Stimulated activated CD4-positive, alpha-beta T cell treated with anti-CD3 and anti-CD28 coated beads, TNF-alpha, amount 100 ng/mL, for 48 hours (primary cell): Measurements from ENCODE around the gene TBCC.
A peak's percentile ranks its signal among the peaks of the same experiment; 100 is the strongest.
"Not testable (repeated sequence)": the region's sequence is repeated elsewhere in the genome, so short reads cannot be mapped to it uniquely, and the experiment has no call there.

Experiments
- DNase-seq, 3 donors: peaks; one replicate each; pipeline ENCODE4 v3.0.0-alpha.2; 2020; ENCODE audit warnings: low read depth in 3 of 3

TBCC gene, protein sequence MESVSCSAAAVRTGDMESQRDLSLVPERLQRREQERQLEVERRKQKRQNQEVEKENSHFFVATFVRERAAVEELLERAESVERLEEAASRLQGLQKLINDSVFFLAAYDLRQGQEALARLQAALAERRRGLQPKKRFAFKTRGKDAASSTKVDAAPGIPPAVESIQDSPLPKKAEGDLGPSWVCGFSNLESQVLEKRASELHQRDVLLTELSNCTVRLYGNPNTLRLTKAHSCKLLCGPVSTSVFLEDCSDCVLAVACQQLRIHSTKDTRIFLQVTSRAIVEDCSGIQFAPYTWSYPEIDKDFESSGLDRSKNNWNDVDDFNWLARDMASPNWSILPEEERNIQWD

DNA sequence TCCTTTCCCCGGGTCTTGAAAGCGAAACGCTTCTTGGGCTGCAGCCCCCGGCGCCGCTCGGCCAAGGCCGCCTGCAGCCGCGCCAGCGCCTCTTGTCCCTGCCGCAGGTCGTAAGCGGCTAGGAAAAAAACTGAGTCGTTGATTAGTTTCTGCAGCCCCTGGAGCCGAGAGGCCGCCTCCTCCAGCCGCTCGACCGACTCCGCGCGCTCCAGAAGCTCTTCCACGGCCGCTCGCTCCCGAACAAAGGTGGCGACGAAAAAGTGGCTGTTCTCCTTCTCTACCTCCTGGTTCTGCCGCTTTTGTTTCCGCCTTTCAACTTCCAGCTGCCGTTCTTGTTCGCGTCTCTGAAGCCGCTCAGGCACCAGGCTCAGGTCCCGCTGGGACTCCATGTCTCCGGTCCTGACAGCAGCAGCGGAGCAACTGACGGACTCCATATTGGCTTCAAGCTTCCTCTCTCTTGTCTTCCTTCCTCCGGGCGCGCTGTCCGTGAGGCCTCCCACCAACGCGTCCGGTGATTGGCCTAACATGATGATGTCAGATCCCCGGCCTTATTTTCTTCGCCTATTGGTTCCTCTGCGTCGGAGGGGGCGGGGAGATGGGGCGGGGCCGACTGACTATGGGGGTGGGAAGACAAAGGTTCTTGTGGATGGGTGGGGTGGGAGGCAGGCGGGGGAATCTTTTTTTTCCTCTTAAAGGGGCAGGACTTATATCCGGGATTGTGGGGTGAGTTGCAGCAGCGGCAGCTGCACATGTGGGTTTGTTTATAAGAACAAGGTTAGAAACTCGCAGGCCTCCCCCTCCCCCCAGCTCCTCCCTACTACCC is at the start of gene TBCC:
Gene TBCC (minus strand): TSS at position 464 of the 823 bp plus-strand sequence. CDS start 30 bp downstream, at position 434.
- peak; percentile 83 to 92 (median 92) for DNase-seq

DNA sequence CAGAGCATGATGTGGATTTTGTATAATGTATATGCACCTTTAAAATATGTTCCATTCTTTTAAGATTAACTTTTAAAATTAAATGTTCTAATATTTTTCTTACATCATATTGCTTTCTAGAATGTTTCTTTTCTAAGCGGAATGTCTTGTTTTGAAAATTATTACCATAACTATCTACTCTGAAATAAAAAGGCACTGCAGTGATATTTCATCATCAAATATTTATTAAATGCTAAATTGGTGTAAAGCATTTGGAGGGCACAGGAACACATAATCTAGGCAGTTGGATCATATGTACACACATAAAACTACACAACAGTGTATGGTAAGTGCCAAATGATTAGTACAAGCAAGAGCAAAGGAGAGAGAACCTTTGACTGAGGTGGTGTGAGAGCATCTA is 49.7 kb upstream of the TBCC start:
- no peak for DNase-seq

DNA sequence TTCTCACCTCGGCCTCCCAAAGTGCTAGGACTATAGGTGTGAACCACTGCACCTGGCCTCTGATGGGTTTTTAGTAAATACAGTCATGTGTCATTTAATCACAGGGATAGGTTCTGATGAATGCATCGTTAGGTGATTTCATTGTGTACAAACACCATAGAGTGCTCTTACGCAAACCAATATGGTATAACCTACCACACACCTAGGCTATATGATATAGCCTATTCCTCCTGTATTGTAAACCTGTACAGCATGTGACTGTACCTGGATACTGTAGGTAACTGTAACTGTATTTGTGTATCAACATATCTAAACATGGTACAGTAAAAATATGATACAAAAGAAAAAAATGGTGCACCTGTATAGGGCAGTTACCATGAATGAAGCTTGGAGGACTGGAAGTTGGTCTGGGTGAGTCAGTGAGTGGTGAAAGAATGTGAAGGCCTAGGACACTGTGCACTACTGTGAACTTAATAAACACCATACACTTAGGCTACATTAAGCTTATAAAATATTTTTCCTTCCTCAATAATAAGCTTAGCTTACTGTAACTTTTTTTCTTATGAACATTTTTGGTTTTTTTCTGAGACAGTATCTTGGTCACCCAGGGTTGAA is 45.9 kb upstream of the TBCC start:
- no peak for DNase-seq

DNA sequence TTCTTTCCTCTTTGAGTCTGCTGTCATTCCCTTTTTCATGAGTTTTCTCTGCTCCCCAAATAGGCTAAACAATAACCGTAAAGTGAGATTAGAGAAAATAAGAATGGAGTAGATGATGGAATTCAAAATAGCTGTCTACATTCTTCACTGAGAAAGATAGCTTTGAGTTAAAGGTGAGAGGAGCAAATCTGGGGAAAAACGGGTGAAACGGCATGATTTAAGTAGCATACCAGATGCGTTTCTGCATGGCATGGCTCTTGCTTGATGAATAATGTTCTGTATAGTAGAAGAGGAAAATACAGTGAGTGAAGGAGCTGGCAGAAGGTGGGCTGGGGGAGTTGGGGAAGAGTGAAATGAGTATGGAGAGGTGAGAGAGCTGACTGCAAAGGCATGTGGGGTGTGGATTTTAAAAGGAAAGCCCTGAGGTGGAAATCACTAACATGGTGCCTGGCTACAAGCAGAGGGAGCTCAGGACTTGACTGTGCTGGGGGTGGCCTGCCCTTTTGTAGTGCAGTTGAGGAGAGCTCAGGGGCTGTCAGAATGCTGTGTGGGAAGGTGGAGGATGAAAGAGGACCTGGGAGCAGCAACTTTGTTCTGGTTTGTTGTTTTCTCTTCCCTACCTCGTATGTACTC is 44.8 kb upstream of the TBCC start:
- no peak for DNase-seq

DNA sequence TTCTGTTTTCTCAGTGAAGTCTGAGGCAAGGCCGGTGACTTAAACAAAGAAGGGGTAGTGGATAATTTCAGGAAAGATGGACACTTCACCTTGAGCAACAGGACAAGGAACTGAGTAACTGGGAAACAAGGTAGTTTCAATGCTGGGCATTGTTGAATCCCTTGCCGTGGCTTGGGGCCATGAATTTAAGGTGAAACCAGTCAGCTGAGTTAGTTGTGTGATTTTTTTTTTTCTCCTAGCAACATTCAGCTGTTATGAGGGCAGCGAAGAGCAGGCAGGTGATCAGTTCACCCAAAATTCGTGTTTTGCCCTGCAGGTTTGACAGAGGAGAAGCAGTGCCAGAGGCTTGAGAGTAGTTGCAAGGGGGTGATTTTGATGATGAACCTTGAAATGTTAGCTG is 42.8 kb upstream of the TBCC start:
- no peak for DNase-seq

DNA sequence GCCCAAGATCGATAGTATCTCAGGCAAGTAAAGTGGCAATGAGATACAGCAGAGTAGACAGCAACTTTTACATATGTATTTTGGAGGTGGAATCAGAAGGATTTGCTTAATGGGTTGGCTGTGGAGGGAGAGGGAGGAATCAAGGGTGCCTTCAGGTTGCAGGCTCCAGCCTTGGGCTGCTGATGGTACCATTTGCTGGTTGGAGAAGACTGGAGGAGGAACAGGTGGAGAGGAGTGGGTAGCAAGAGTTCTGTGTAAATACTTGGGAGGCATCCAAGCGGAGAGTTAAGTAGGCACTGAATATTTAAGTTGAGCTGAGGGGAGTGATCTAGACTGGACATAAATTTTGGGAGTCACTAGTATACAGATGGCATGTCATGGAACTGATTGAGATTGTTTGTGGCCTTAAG is 41.2 kb upstream of the TBCC start:
- no peak for DNase-seq

DNA sequence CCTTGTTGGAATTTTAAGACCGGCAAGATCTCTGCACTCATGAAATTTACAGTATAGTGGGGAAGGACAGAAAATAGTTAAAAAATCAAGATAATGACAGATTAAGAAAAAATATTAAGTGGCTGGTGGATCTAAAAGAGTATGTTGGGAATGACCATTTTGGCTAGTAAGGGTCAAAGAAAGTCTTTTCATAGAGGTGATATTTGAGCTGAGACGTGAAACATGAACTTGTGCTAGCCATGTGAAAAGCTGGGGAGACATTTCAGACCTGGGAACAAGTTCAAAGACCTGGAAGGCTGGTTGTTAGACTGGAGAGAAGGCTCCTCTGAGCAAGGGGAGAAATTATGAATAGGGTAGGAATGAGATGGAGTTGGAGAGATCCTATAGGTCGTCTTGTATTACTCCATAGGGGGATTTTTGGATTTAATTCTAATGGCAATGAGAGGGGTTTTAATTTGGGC is 40.7 kb upstream of the TBCC start:
- no peak for DNase-seq

DNA sequence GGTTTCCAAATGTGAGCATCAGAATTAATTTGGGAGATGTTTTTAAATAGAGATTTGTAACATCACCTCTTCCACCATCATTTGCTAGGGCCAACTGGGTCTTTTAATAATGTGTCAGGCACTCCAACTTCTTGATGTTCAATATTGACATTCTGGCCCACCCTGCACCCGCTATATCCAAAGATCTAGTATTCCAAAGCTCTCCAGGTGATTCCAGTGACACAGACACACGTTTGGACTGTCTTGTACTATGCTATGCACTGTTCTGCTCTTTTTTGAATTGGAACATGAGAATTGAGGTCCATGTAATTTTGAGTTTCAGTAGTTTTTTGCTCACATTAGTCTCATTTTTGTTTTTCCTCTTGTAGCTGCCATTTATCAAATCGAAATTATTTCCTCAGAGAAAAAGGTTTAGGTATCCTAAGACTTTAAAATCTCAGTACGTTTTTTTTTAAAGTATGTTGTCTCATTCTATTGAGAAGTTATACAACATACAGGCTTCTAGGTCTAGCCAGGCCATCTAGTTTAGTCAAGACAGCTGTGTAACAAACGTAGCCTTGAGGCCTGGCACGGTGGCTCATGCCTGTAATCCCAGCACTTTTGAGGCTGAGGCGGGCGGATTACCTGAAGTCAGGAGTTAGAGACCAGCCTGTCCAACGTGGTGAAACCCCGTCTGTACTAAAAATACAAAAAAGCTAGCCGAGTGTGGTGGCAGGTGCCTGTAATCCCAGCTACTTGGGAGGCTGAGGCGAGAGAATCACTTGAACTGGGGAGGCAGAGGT is 39.0 kb upstream of the TBCC start:
- DNase-seq: no peak

DNA sequence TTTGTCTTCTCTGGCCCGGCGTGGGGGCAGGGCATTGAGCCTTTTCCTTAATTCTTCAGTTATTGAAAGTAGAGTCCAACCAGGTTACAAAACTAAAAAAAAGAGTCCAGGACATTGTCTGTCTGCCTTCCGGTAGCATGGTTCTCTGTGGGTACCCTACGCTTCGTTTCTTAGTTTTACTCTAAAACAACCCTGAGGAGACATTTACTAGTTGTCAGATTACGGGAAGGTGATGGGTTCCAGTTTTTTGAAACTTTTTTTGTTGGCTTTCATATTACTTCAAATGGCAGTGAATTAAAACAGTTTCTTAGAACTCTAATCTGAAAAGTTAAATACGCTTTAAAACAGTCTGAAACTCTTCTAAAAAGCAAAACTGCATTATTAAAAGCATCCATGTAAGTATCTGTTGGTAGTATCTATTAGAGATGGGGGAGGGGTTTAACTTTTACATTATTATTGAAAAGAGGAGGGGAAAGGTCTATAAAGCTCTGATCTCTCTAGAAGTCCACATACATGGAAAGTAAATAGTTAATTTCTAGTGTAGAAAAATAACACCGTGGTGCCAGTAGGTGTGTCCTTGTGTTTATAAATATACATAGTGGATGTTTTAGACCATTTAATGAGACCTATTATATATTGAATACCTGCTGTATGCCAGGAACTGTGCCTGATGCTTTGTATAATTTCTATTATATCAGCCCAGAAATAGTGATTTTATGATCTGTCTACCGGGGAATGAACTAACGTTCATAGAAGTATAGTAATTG is 38.2 kb upstream of the TBCC start:
- no peak for DNase-seq

DNA sequence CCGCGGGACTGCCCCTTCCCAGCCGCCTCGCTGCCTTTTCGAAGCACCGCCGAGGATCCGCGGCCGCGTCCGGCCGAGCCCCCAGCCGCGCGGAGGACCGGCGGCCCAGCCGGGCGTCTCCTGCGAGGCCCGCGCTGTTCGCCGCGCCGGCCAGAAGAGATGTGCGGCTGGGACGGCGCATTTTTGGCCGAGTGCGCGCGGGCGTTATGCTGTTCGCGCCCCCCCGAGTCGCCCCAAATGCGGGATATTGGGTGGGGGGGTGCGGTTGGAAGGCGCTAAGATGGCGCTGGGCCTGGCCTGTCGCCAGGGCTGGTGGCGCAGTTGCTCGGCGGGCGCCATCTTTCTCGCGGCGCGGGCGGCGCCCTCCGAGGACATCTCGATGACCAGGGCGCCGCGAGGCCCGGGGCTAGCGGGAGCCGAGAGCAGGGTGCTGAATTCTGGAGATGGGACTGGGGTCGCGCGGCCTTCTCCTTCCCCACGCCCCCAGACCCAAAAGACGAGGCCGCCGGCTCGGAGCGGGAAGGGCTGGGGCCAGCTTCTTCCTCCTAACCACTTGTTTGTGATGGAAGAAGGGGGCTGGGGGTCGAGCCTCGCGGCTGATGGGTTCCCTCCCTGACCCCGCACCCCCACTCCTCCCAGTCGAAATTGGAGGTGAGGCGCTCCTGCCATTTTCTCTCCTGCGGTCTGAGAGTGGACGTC is 37.4 kb upstream of the TBCC start:
- peak; percentile 55 to 59 (median 58) for DNase-seq

DNA sequence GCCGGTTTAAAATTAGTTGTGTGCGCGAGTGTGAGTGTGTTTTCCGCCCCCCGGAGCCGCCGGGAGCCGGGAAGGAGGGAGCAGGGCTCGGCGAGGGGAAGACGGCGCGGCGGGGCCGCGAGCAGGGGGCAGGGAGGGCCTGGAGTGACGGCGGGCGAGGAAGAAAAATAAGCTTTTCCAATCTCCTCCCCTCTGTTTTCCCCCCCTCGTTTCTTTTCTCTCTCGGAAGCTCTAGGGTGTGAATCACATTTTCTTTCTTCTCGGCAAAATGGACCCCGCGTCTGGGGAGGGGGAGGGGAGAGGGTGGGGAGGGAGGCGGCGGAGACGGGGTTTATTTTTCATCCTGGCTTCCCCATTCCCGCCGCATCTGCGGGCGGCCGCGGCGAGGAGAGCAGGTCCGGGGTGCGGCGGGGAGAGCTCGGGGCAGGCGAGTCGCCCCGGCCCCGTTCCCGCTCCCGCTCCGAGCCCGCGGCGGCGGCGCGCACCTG is 36.8 kb upstream of the TBCC start:
- DNase-seq: peak; percentile 45 to 59 (median 58)

DNA sequence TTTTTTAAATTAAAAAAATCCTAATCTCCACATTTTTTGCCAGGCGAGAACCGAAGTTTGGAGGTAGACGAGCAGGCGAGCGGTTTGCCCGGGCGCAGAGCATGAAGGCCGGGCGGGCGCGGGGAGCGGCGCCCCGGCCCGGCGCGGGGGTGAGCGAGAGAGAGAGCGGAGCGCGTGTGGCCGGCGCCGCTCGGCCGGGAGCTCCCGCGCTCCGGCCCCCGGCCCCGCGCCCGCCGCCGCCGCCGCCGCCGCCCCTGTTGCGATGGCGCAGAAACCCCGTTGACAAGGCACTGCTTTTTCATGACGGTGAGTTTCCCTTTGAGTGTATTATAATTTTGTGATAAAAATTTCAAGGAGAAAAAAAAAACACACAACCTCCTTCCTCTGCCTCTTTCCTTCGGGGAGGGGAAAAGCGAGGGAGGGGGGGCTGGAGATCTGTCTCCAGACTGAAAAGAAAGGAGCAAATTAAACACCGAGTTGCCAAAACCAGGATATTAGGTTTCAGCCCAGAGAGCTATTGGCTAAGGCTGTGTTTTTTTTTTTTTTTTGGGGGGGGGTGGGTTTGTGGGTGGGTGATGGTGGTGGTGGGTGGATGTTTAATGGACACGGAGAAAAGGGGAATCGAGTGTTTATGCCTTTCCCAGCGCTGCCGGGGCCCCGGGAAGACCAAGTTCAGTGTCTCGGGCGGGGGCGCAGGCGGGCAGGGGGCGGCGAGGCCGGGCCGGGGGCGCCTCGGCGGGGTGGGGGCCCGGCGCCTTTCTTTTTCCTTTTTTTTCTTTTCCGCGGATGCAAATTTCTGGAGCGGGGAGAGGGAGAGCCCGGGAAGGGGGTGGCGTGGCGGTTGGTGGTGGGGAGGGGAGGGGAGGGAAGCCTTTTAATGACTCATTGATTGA is 36.1 kb upstream of the TBCC start, which contains the start of gene BICRAL:
Gene BICRAL (plus strand): TSS at position 257 of the 893 bp plus-strand sequence. CDS start 39,971 bp downstream, outside the sequence.
- DNase-seq: peak; percentile 47 to 71 (median 51)

DNA sequence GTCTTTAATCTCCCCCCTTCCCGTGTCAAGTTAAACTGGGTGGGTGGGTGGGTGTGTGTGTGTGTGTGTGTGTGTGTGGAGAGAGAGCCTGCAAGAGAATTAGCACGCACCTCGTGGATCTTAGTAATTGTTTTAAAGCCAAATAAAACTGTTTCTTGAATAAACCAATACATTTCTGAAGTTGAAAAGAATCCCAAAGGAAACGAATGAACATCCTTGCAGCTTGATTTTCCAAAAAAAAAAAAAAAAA is 35.6 kb upstream of the TBCC start:
- no peak for DNase-seq

DNA sequence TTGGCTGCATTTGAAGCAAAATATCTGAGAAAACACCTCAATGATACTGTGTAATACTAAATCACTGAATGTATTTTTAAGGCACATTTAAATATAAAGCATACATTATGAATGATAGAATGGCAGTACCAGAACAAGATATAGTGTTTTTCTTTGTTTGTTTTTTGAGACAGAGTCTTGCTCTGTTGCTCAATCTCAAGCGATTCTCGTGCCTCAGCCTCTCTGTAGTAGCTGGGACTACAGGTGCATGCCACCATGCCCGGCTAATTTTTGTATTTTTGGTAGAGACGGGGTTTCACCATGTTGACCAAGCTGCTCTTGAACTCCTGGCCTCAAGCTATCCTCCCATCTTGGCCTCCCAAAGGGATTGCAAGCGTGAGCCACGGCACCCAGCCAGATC is 33.6 kb upstream of the TBCC start:
- no peak for DNase-seq

DNA sequence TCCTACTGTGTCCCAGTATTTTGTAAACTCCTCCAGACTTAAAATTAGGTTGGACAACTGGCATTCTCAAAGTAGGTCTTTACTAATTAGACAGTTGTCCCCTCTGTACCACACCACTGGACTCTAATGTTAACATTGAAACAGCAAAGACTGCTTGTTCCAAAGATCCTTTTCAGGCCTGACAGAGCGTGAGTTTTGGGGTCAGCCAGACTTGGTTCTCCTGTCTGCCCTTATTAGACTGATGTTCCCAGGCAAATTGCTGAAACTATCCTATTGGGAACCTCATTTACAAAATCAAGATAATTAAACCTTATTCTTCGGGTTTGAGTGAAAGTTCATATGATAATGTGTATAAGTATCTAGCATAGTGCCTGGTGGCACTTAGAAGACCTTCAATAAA is 32.2 kb upstream of the TBCC start:
- no peak for DNase-seq

DNA sequence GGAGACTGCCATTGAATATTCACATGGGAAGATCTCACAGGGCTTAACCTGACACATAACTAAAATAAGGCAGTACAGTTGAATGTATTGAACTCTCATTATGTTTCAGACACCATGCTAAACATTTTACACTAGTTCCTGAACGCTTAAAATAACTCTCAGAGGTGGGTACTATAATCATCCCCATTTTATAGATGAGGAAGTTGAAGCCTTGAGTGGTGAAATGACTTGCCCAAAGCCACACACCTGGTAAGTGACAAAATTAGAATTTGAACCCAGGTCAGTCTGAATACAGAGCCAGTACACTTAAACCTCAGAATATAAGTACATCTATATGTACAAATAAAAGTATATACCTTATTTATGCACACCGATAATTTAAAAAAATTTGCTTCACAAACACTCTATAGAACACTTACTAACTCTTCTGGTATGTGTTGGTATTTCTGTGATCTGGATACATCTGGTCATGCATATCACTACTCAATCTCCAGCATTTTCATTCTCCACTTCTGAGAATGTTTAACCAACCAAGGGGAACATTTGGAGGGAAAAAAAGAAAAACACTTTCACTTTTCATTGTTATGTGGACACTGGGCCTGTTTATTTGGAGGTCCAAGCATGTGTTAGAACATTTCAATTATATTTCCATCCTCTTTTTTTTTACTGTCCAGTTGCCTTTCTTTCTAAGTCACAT is 31.4 kb upstream of the TBCC start:
- DNase-seq: no peak

DNA sequence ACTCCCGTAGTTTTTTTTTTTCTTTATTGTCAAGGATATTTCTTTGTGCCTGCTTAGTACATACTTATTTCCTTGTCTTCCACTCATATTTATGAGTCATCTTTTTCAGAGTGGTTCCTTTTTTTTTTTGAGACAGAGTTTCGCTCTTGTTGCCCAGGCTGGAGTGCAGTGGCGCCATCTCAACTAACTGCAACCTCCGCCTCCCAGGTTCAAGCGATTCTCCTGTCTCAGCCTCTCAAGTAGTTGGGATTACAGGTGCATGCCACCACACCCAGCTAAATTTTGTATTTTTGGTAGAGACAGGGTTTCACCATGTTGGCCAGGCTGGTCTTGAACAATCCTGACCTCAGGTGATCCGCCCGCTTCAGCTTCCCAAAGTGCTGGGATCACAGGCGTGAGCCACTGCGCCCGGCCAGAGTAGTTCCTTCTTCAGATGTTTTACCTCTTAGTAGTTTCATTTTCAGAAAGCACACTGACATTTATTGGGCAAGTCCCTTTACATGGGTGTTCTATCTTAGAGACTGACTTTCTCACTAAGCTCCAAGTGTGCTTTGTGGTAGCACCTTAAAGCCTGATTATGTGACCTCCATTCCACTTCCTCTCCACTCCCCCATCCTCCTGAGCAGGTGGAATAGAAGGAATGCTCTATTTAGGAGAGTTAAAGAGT is 29.1 kb upstream of the TBCC start:
- not testable (repeated sequence) for DNase-seq

DNA sequence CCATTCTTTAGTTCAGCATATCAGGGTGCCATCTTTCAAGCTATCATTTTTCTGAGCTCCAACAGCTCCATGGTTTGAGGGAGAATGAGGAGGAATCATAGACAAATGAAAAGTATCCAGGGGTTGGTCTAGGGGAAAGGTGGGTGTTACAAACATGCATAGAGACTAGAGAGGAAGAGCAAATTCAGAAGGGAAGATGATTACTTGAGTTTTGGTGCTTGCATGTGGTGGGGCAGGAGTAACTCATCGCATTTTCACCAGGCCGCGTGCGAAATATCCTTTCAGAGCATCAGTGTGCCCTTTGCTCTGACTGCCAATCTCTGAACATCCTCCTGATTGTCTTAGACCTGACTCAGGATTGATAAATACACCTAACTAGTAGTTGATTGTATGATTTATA is 28.3 kb upstream of the TBCC start:
- DNase-seq: no peak
